Neural cell (in vitro differentiated cells): ENCODE measurements around the gene IFT172. TPM values are rescaled to one million over a fixed set of nuclear protein-coding genes. Genes with fewer than 3 reads are reported as not detected.

Experiments used
- H2AFZ ChIP-seq: fragments of 200-600, 300-800 bp; sonication (generic), shearing (Covaris generic); 2 replicates; pipeline ENCODE4 v1.6.0; 2014; ENCODE audit warnings: low read depth, mild to moderate bottlenecking, antibody characterized with exemption, low read length, moderate library complexity
- H3F3A ChIP-seq: fragments of 200-600 bp; shearing (Covaris generic); 2 replicates; pipeline ENCODE4 v1.6.1; 2016; ENCODE audit warnings: mild to moderate bottlenecking, moderate library complexity, mixed read lengths, antibody characterized with exemption, low read length; ENCODE audit not compliant: insufficient read depth, poor library complexity, severe bottlenecking
- H3K27ac ChIP-seq: fragments of 200-600, 300-800 bp; sonication (generic), shearing (Covaris generic); 2 replicates; pipeline ENCODE4 v1.5.1; 2014; ENCODE audit warnings: mild to moderate bottlenecking, low read length, moderate library complexity
- H3K27me3 ChIP-seq: fragments of 300-800, 200-600 bp; sonication (generic), shearing (Covaris generic); 2 replicates; pipeline ENCODE4 v1.6.0; 2014; ENCODE audit warnings: mild to moderate bottlenecking, low read depth, low read length, moderate library complexity; ENCODE audit not compliant: insufficient read depth
- H3K36me3 ChIP-seq: fragments of 300-800, 200-600 bp; sonication (generic), shearing (Covaris generic); 2 replicates; pipeline ENCODE4 v1.5.1; 2014; ENCODE audit warnings: mild to moderate bottlenecking, antibody characterized with exemption, low read length, moderate library complexity; ENCODE audit not compliant: insufficient read depth
- H3K4me2 ChIP-seq: fragments of 300-800, 200-600 bp; sonication (generic), shearing (Covaris generic); 2 replicates; pipeline ENCODE4 v1.6.0; 2014; ENCODE audit warnings: mild to moderate bottlenecking, low read length
- H3K4me3 ChIP-seq: fragments of 300-800, 200-600 bp; sonication (generic), shearing (Covaris generic); 2 replicates; pipeline ENCODE4 v1.5.1; 2014; ENCODE audit warnings: mild to moderate bottlenecking, low read length, moderate library complexity
- H3K79me2 ChIP-seq: fragments of 200-600 bp; shearing (Covaris generic); replicated peaks from 2 replicates; pipeline ENCODE4 v1.6.0; 2014; ENCODE audit warnings: mild to moderate bottlenecking, low read length, moderate library complexity; ENCODE audit not compliant: insufficient read depth
- H3K9ac ChIP-seq: fragments of 300-800, 200-600 bp; sonication (generic), shearing (Covaris generic); 2 replicates; pipeline ENCODE4 v1.6.1; 2016; ENCODE audit warnings: mild to moderate bottlenecking, low read length, mixed read lengths
- H3K9me2 ChIP-seq: fragments of 200-600 bp; shearing (Covaris generic); 2 replicates; pipeline ENCODE4 v1.6.1; 2016; ENCODE audit warnings: mild to moderate bottlenecking, low read length, mixed read lengths; ENCODE audit not compliant: insufficient read depth
- H3K9me3 ChIP-seq: fragments of 200-600, 300-800 bp; sonication (generic), shearing (Covaris generic); 2 replicates; pipeline ENCODE4 v1.6.1; 2016; ENCODE audit warnings: mild to moderate bottlenecking, mixed run types, low read length, moderate library complexity, mixed read lengths
- H4K20me1 ChIP-seq: fragments of 200-600 bp; shearing (Covaris generic); 2 replicates; pipeline ENCODE4 v1.6.1; 2016; ENCODE audit warnings: mild to moderate bottlenecking, mixed run types; ENCODE audit not compliant: insufficient read depth
- CTCF ChIP-seq: fragments of 450-650 bp; IDR thresholded peaks from 2 replicates; pipeline ENCODE4 v1.5.1; 2014; ENCODE audit warnings: antibody characterized with exemption, mild to moderate bottlenecking, moderate library complexity; ENCODE audit not compliant: poor library complexity, severe bottlenecking
- EP300 ChIP-seq: fragments of 450-650 bp; conservative IDR thresholded peaks from 2 replicates; pipeline ENCODE4 v1.6.1; 2014; ENCODE audit warnings: antibody characterized with exemption, mild to moderate bottlenecking, moderate library complexity; ENCODE audit not compliant: poor library complexity, severe bottlenecking
- EZH2 ChIP-seq: fragments of 200-600, 300-800 bp; shearing (Covaris generic), sonication (generic); IDR thresholded peaks from 2 replicates; pipeline ENCODE4 v1.6.1; 2014; ENCODE audit warnings: antibody characterized with exemption, low read length, borderline replicate concordance, mild to moderate bottlenecking; ENCODE audit not compliant: insufficient read depth, poor library complexity, severe bottlenecking
- MXI1 ChIP-seq: fragments of 450-650 bp; conservative IDR thresholded peaks from 2 replicates; pipeline ENCODE4 v1.6.1; 2014; ENCODE audit warnings: antibody characterized with exemption, mild to moderate bottlenecking; ENCODE audit not compliant: poor library complexity, severe bottlenecking
- POLR2AphosphoS5 ChIP-seq: IDR thresholded peaks from 2 replicates; pipeline ENCODE4 v1.6.1; 2012
- RAD21 ChIP-seq: fragments of 450-650 bp; conservative IDR thresholded peaks from 2 replicates; pipeline ENCODE4 v1.6.1; 2014; ENCODE audit warnings: antibody characterized with exemption, mild to moderate bottlenecking, moderate library complexity
- SMC3 ChIP-seq: fragments of 450-650 bp; conservative IDR thresholded peaks from 2 replicates; pipeline ENCODE4 v1.6.1; 2014; ENCODE audit warnings: antibody characterized with exemption, mild to moderate bottlenecking, moderate library complexity; ENCODE audit not compliant: poor library complexity
- TAF1 ChIP-seq: IDR thresholded peaks from 2 replicates; pipeline ENCODE4 v1.6.1; 2012; ENCODE audit warnings: low read depth
- polyA plus RNA-seq: library from polyadenylated mRNA; depleted of rRNA; stranded (reverse); fragments of >200 nt; gene quantifications from 2 replicates; pipeline ENCODE4 v1.2.3, GENCODE V29; 2014
- TF ChIP-seq, protein P1 (sequence below): IDR thresholded peaks from 2 replicates; pipeline ENCODE4 v1.6.1; 2012; ENCODE audit warnings: borderline replicate concordance

Gene IFT172
- polyA plus RNA-seq, 1 donor from 2014 or later: 26.9 TPM

DNA sequence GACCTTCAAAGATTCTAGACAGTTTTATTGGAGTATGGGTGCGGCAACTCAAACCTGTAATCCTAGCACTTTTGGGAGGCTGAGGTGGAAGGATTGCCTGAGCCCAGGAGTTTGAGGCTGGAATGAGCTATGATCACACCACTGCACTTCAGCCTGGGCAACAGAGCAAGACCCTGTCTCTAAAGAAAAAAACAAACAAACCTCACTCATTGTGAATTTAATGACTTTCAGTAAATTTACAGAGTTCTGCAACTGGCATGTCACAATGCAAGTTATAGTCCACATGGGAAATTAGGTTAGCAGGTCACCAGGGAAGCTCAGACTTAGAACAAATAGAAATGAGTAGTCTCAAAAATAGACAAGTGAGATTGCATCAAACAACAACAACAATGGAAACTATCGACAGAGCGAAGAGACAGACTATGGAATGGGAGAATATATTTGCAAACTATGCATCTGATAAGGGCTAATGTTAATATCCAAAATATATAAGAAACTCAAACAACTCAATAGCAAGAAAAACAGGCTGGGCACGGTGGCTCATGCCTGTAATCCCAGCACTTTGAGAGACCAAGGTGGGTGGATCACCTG is 67.8 kb downstream of the IFT172 start:
- H4K20me1 ChIP-seq: no peaks in the 10 kb centered on the region
- no peak overlapping the region for H3K4me2 ChIP-seq
- no peak overlapping the region for H3K27ac ChIP-seq
- no peaks in the 10 kb centered on the region for H3K9me2 ChIP-seq
- H3K9me3 ChIP-seq: no peaks in the 10 kb centered on the region
- no peaks in the 10 kb centered on the region for H3K36me3 ChIP-seq
- no peaks in the 10 kb centered on the region for H3K79me2 ChIP-seq
- no peaks in the 10 kb centered on the region for H3K27me3 ChIP-seq
- no peak overlapping the region for H2AFZ ChIP-seq
- H3K9ac ChIP-seq: no peak overlapping the region
- TF ChIP-seq EP300: no peak
- TF ChIP-seq TAF1: no peak
- TF ChIP-seq EZH2: no peak
- no peak overlapping the region for H3K4me3 ChIP-seq
- H3F3A ChIP-seq: no peaks in the 10 kb centered on the region

DNA sequence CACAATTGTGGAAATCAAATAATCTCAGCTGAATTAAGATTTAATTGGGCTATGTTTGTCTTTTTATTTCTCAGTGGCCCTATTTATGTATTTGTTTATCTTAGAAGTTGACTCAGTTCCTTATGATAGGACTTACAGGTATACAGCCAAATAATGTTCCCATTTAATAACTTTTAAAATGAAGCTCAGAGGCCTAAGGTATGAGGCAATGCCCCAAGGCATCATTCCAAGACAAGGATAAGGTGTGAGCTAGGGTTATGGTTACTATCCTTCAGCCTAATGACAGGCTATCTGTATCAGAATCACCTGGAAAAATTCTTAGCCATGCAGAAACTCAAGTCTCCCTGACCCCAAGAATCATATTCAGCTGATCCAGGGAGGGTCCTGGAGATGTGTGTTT is 68.5 kb downstream of the IFT172 start:
- Histone ChIP-seq H3K9ac (no peak overlapping the region), H3K27ac (no peak overlapping the region), H3K27me3 (no peaks in the 10 kb centered on the region), H3K4me3 (no peak overlapping the region), H2AFZ (no peak overlapping the region), H3K9me2 (no peaks in the 10 kb centered on the region), H3F3A (no peaks in the 10 kb centered on the region), H3K79me2 (no peaks in the 10 kb centered on the region), H3K4me2 (no peak overlapping the region), H3K9me3 (no peaks in the 10 kb centered on the region), H4K20me1 (no peaks in the 10 kb centered on the region), H3K36me3 (no peaks in the 10 kb centered on the region)
- TF ChIP-seq TAF1 (no peak), EP300 (no peak), MXI1 (no peak), SMC3 (no peak), EZH2 (no peak), POLR2AphosphoS5 (no peak), CTCF (no peak), RAD21 (no peak)
- TF ChIP-seq, protein P1, sequence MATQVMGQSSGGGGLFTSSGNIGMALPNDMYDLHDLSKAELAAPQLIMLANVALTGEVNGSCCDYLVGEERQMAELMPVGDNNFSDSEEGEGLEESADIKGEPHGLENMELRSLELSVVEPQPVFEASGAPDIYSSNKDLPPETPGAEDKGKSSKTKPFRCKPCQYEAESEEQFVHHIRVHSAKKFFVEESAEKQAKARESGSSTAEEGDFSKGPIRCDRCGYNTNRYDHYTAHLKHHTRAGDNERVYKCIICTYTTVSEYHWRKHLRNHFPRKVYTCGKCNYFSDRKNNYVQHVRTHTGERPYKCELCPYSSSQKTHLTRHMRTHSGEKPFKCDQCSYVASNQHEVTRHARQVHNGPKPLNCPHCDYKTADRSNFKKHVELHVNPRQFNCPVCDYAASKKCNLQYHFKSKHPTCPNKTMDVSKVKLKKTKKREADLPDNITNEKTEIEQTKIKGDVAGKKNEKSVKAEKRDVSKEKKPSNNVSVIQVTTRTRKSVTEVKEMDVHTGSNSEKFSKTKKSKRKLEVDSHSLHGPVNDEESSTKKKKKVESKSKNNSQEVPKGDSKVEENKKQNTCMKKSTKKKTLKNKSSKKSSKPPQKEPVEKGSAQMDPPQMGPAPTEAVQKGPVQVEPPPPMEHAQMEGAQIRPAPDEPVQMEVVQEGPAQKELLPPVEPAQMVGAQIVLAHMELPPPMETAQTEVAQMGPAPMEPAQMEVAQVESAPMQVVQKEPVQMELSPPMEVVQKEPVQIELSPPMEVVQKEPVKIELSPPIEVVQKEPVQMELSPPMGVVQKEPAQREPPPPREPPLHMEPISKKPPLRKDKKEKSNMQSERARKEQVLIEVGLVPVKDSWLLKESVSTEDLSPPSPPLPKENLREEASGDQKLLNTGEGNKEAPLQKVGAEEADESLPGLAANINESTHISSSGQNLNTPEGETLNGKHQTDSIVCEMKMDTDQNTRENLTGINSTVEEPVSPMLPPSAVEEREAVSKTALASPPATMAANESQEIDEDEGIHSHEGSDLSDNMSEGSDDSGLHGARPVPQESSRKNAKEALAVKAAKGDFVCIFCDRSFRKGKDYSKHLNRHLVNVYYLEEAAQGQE: no peak
